Measurements from ENCODE around the gene TTC33.

The TTC33 gene

GRCh38 chr5:40655138-40655537 is 100.6 kb downstream of the TTC33 start:
- H3K27ac ChIP-seq: no peak overlapping the region
- ChIA-PET CTCF (interaction anchor here (0.6 kb wide), 1 partner anchor 881 kb away, joined by 4 read pairs; no protein-coding TSS in a partner anchor), POLR2A (ENCODE audit: low non-redundant PET) (no interaction called here)
- DNase-seq (ENCODE audit: low spot score): no peak
- TF ChIP-seq CTCF (conservative IDR thresholded peaks at IDR 0.05; ENCODE audit: low read depth): no peak

- no peak for DNase-seq (ENCODE audit: low spot score)
- ChIA-PET CTCF (no interaction called here), POLR2A (ENCODE audit: low non-redundant PET) (no interaction called here)
- no peak for TF ChIP-seq CTCF (conservative IDR thresholded peaks at IDR 0.05; ENCODE audit: low read depth)
- no peak overlapping the region for H3K27ac ChIP-seq
These were observed 101.3 kb downstream of the TTC33 start for GRCh38 chr5:40654377-40654991.

- ChIA-PET POLR2A (ENCODE audit: low non-redundant PET) (no interaction called here), CTCF (interaction anchor here (0.5 to 0.6 kb wide), 3 partner anchors 144 to 1649 kb away, joined by 3 to 5 read pairs (median 4); no protein-coding TSS in a partner anchor)
- no peak for DNase-seq (ENCODE audit: low spot score)
- H3K27ac ChIP-seq: no peak overlapping the region
- TF ChIP-seq CTCF (conservative IDR thresholded peaks at IDR 0.05; ENCODE audit: low read depth): no peak
These were observed 102.3 kb downstream of the TTC33 start for GRCh38 chr5:40653221-40654022.

- ChIA-PET POLR2A (ENCODE audit: low non-redundant PET) (no interaction called here), CTCF (interaction anchor here (0.5 to 0.6 kb wide), 3 partner anchors 36 to 1272 kb away, joined by 3 to 5 read pairs (median 4); no protein-coding TSS in a partner anchor)
- DNase-seq (ENCODE audit: low spot score): no peak
- H3K27ac ChIP-seq: no peak overlapping the region
- no peak for TF ChIP-seq CTCF (conservative IDR thresholded peaks at IDR 0.05; ENCODE audit: low read depth)
These were observed 103.1 kb downstream of the TTC33 start for GRCh38 chr5:40652441-40653220.

- TF ChIP-seq CTCF (conservative IDR thresholded peaks at IDR 0.05; ENCODE audit: low read depth): no peak
- H3K27ac ChIP-seq: no peak overlapping the region
- ChIA-PET CTCF (no interaction called here), POLR2A (ENCODE audit: low non-redundant PET) (no interaction called here)
- no peak for DNase-seq (ENCODE audit: low spot score)
These were observed 104.6 kb downstream of the TTC33 start for GRCh38 chr5:40651201-40651600.

- TF ChIP-seq CTCF (conservative IDR thresholded peaks at IDR 0.05; ENCODE audit: low read depth): no peak
- no peak overlapping the region for H3K27ac ChIP-seq
- DNase-seq (ENCODE audit: low spot score): no peak
- ChIA-PET POLR2A (ENCODE audit: low non-redundant PET) (no interaction called here), CTCF (no interaction called here)
These were observed 106.2 kb downstream of the TTC33 start for GRCh38 chr5:40649463-40650030.

Measured in RWPE1 (cell line).